GM12873 (cell line): ENCODE measurements around the gene SRSF6.

Source experiments
- CTCF ChIP-seq: IDR thresholded peaks from 2 replicates; pipeline ENCODE4 v1.5.1; 2012; ENCODE audit warnings: low read depth, mild to moderate bottlenecking, moderate library complexity, low read length, control low read depth; ENCODE audit not compliant: insufficient read depth; ENCODE audit errors: missing control alignments

SRSF6 gene

GRCh38 chr20:43477193-43477592 lies 19.5 kb downstream of the SRSF6 start:
- no peak for TF ChIP-seq CTCF

- TF ChIP-seq CTCF = no peak
These were observed 19.9 kb downstream of the SRSF6 start for GRCh38 chr20:43477619-43478018.

- no peak for TF ChIP-seq CTCF
These were observed 32.3 kb downstream of the SRSF6 start for GRCh38 chr20:43490038-43490437.

GRCh38 chr20:43492101-43492500 lies 34.4 kb downstream of the SRSF6 start:
- no peak for TF ChIP-seq CTCF

- TF ChIP-seq CTCF = no peak
These were observed 37.7 kb downstream of the SRSF6 start for GRCh38 chr20:43495388-43495787.

- no peak for TF ChIP-seq CTCF
These were observed 48.5 kb downstream of the SRSF6 start for GRCh38 chr20:43506238-43506637.

GRCh38 chr20:43507150-43508080 lies 49.7 kb downstream of the SRSF6 start, which contains the start of gene L3MBTL1:
Gene L3MBTL1, plus strand, starts transcription at chr20:43507697. Its CDS starts 5,807 bp downstream, at chr20:43513504.
- TF ChIP-seq CTCF = no peak
